ENCODE data around the gene GAB1. TPM values are rescaled to one million over a fixed set of nuclear protein-coding genes. Genes with fewer than 3 reads are reported as not detected.
A peak's percentile ranks its signal among the peaks of the same experiment; 100 is the strongest.

The GAB1 gene
- total and polyA plus RNA-seq, 2 of the 13 experiments (the other 11 are each of a cell fraction or from before 2014, with no cell fraction given), result 8.7 to 14.7 TPM

DNA sequence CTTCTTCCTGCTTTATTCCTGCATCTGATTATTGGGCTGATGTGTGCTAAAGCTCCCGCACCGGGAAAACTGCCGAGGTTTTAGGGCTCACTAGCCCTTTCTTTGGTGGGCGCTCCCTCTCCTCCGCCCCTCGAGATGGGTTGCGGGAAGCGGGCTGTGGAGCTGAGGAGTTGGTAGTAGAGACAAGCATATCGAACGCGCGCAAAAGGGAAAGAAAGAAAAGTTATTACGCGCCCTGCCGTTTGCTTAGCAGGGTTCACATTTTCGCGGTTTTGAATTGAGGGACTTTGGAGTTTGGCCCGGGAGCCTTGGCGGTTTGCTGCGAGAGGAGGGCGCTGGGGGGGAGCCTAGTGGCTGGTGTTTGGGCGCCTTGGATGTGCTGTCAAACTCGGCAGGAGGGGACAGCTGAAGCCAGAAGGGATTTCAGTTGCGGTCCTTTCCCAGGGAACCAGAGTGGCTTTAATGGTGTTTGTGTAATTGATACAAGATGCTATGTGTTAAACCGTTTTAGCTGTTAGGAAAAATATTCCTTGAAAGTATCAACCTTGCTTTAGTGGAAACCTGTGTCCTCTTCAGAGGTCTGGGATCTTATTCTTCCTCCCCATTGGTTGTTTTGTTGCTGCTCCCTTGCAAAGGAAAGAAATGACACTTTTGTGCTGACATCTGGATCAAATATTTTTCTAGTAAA lies 1.1 kb downstream of the GAB1 start (continued):
- TF ChIP-seq, protein P1, sequence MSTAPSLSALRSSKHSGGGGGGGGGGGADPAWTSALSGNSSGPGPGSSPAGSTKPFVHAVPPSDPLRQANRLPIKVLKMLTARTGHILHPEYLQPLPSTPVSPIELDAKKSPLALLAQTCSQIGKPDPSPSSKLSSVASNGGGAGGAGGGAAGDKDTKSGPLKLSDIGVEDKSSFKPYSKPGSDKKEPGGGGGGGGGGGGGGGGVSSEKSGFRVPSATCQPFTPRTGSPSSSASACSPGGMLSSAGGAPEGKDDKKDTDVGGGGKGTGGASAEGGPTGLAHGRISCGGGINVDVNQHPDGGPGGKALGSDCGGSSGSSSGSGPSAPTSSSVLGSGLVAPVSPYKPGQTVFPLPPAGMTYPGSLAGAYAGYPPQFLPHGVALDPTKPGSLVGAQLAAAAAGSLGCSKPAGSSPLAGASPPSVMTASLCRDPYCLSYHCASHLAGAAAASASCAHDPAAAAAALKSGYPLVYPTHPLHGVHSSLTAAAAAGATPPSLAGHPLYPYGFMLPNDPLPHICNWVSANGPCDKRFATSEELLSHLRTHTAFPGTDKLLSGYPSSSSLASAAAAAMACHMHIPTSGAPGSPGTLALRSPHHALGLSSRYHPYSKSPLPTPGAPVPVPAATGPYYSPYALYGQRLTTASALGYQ (CRISPR knock-in tag; IDR thresholded peaks at IDR 0.05), result no peak
- TF ChIP-seq SP4 (CRISPR knock-in tag; IDR thresholded peaks at IDR 0.05), result no peak; the same call in 1 of the 2 replicates
- TF ChIP-seq MED1 (CRISPR knock-in tag; IDR thresholded peaks at IDR 0.05), result peak; percentile 62
- no peak for TF ChIP-seq ZNF12 (CRISPR knock-in tag; IDR thresholded peaks at IDR 0.05)
- TF ChIP-seq HNRNPLL (IDR thresholded peaks at IDR 0.05; ENCODE audit: low read depth, low read length, poor library complexity, severe bottlenecking), result no peak
- TF ChIP-seq, protein P2, sequence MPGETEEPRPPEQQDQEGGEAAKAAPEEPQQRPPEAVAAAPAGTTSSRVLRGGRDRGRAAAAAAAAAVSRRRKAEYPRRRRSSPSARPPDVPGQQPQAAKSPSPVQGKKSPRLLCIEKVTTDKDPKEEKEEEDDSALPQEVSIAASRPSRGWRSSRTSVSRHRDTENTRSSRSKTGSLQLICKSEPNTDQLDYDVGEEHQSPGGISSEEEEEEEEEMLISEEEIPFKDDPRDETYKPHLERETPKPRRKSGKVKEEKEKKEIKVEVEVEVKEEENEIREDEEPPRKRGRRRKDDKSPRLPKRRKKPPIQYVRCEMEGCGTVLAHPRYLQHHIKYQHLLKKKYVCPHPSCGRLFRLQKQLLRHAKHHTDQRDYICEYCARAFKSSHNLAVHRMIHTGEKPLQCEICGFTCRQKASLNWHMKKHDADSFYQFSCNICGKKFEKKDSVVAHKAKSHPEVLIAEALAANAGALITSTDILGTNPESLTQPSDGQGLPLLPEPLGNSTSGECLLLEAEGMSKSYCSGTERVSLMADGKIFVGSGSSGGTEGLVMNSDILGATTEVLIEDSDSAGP (CRISPR knock-in tag; IDR thresholded peaks at IDR 0.05; ENCODE audit: borderline replicate concordance), result no peak
- peak; percentile 38; the same call in 1 of the 2 replicates for TF ChIP-seq ZNF292 (CRISPR knock-in tag; IDR thresholded peaks at IDR 0.05; ENCODE audit: borderline replicate concordance, low read depth)
- TF ChIP-seq, protein P3, sequence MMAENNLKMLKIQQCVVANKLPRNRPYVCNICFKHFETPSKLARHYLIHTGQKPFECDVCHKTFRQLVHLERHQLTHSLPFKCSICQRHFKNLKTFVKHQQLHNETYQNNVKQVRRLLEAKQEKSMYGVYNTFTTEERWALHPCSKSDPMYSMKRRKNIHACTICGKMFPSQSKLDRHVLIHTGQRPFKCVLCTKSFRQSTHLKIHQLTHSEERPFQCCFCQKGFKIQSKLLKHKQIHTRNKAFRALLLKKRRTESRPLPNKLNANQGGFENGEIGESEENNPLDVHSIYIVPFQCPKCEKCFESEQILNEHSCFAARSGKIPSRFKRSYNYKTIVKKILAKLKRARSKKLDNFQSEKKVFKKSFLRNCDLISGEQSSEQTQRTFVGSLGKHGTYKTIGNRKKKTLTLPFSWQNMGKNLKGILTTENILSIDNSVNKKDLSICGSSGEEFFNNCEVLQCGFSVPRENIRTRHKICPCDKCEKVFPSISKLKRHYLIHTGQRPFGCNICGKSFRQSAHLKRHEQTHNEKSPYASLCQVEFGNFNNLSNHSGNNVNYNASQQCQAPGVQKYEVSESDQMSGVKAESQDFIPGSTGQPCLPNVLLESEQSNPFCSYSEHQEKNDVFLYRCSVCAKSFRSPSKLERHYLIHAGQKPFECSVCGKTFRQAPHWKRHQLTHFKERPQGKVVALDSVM (CRISPR knock-in tag; IDR thresholded peaks at IDR 0.05), result no peak
- TF ChIP-seq, protein P4, sequence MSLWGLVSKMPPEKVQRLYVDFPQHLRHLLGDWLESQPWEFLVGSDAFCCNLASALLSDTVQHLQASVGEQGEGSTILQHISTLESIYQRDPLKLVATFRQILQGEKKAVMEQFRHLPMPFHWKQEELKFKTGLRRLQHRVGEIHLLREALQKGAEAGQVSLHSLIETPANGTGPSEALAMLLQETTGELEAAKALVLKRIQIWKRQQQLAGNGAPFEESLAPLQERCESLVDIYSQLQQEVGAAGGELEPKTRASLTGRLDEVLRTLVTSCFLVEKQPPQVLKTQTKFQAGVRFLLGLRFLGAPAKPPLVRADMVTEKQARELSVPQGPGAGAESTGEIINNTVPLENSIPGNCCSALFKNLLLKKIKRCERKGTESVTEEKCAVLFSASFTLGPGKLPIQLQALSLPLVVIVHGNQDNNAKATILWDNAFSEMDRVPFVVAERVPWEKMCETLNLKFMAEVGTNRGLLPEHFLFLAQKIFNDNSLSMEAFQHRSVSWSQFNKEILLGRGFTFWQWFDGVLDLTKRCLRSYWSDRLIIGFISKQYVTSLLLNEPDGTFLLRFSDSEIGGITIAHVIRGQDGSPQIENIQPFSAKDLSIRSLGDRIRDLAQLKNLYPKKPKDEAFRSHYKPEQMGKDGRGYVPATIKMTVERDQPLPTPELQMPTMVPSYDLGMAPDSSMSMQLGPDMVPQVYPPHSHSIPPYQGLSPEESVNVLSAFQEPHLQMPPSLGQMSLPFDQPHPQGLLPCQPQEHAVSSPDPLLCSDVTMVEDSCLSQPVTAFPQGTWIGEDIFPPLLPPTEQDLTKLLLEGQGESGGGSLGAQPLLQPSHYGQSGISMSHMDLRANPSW (CRISPR knock-in tag; IDR thresholded peaks at IDR 0.05; ENCODE audit: borderline replicate concordance), result no peak
- TF ChIP-seq, protein P5, sequence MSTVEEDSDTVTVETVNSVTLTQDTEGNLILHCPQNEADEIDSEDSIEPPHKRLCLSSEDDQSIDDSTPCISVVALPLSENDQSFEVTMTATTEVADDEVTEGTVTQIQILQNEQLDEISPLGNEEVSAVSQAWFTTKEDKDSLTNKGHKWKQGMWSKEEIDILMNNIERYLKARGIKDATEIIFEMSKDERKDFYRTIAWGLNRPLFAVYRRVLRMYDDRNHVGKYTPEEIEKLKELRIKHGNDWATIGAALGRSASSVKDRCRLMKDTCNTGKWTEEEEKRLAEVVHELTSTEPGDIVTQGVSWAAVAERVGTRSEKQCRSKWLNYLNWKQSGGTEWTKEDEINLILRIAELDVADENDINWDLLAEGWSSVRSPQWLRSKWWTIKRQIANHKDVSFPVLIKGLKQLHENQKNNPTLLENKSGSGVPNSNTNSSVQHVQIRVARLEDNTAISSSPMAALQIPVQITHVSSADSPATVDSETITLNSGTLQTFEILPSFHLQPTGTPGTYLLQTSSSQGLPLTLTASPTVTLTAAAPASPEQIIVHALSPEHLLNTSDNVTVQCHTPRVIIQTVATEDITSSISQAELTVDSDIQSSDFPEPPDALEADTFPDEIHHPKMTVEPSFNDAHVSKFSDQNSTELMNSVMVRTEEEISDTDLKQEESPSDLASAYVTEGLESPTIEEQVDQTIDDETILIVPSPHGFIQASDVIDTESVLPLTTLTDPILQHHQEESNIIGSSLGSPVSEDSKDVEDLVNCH (CRISPR knock-in tag; IDR thresholded peaks at IDR 0.05), result 0 out of 2 replicates have a peak, but pooled peaks have one; percentile 43
- TF ChIP-seq AGO2 (optimal IDR thresholded peaks at IDR 0.05; ENCODE audit: low read depth, low read length), result no peak
- no peak for TF ChIP-seq ZNF205 (CRISPR knock-in tag; IDR thresholded peaks at IDR 0.05)
- TF ChIP-seq DMAP1 (CRISPR knock-in tag; IDR thresholded peaks at IDR 0.05), result peak; percentile 65
- no peak for TF ChIP-seq ZNF468 (CRISPR knock-in tag; IDR thresholded peaks at IDR 0.05)
- TF ChIP-seq FOSL1 (CRISPR knock-in tag; IDR thresholded peaks at IDR 0.05; ENCODE audit: borderline replicate concordance), result no peak
- no peak for TF ChIP-seq HHEX (CRISPR knock-in tag; IDR thresholded peaks at IDR 0.05)
- TF ChIP-seq, protein P6, sequence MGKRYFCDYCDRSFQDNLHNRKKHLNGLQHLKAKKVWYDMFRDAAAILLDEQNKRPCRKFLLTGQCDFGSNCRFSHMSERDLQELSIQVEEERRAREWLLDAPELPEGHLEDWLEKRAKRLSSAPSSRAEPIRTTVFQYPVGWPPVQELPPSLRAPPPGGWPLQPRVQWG (CRISPR knock-in tag; IDR thresholded peaks at IDR 0.05; ENCODE audit: borderline replicate concordance, low read depth), result no peak
- no peak for TF ChIP-seq MEIS2 (CRISPR knock-in tag; IDR thresholded peaks at IDR 0.05)
